ENCODE results near the gene BUD23. TPM values are rescaled to one million over a fixed set of nuclear protein-coding genes. Genes with fewer than 3 reads are reported as not detected.

BUD23 gene
- total RNA-seq, 1 donor from 2014 or later, result 42.6 TPM

GRCh38 chr7:73701357-73701995, 18.1 kb downstream of the BUD23 start:
- peak; percentile 77 for TF ChIP-seq CTCF (IDR thresholded peaks at IDR 0.05)
- Mint-ChIP-seq H3K9me3 (ENCODE audit: low read depth) (no peaks in the 10 kb centered on the region), H3K4me3 (ENCODE audit: unreplicated experiment) (no peak overlapping the region), H3K27ac (ENCODE audit: unreplicated experiment) (no peak overlapping the region), H3K4me1 (ENCODE audit: low read depth) (peaks cover 26% of the 10 kb centered on the region), H3K36me3 (ENCODE audit: low read depth) (peaks cover 19% of the 10 kb centered on the region), H3K27me3 (ENCODE audit: low read depth) (no peaks in the 10 kb centered on the region)
- DNase-seq (ENCODE audit: low spot score), result no peak

- peaks cover 16% of the 10 kb centered on the region for H3K36me3 Mint-ChIP-seq (ENCODE audit: low read depth)
- TF ChIP-seq CTCF (IDR thresholded peaks at IDR 0.05), result no peak
- H3K27ac Mint-ChIP-seq (ENCODE audit: unreplicated experiment), result no peak overlapping the region
- H3K27me3 Mint-ChIP-seq (ENCODE audit: low read depth), result no peaks in the 10 kb centered on the region
- no peak overlapping the region for H3K4me3 Mint-ChIP-seq (ENCODE audit: unreplicated experiment)
- DNase-seq (ENCODE audit: low spot score), result no peak
- H3K4me1 Mint-ChIP-seq (ENCODE audit: low read depth), result peaks cover 34% of the 10 kb centered on the region
- H3K9me3 Mint-ChIP-seq (ENCODE audit: low read depth), result no peaks in the 10 kb centered on the region
These were observed 18.8 kb downstream of the BUD23 start for GRCh38 chr7:73702226-73702625.

GRCh38 chr7:73702665-73703064, 19.3 kb downstream of the BUD23 start:
- H3K27ac Mint-ChIP-seq (ENCODE audit: unreplicated experiment), result no peak overlapping the region
- no peaks in the 10 kb centered on the region for H3K9me3 Mint-ChIP-seq (ENCODE audit: low read depth)
- peaks cover 14% of the 10 kb centered on the region for H3K36me3 Mint-ChIP-seq (ENCODE audit: low read depth)
- no peak for TF ChIP-seq CTCF (IDR thresholded peaks at IDR 0.05)
- no peak overlapping the region for H3K4me3 Mint-ChIP-seq (ENCODE audit: unreplicated experiment)
- peaks cover 38% of the 10 kb centered on the region for H3K4me1 Mint-ChIP-seq (ENCODE audit: low read depth)
- no peak for DNase-seq (ENCODE audit: low spot score)
- no peaks in the 10 kb centered on the region for H3K27me3 Mint-ChIP-seq (ENCODE audit: low read depth)

- Mint-ChIP-seq H3K9me3 (ENCODE audit: low read depth) (no peaks in the 10 kb centered on the region), H3K27ac (ENCODE audit: unreplicated experiment) (peak overlapping the region; percentile 27), H3K4me3 (ENCODE audit: unreplicated experiment) (no peak overlapping the region), H3K4me1 (ENCODE audit: low read depth) (peaks cover 40% of the 10 kb centered on the region), H3K27me3 (ENCODE audit: low read depth) (no peaks in the 10 kb centered on the region), H3K36me3 (ENCODE audit: low read depth) (peaks cover 14% of the 10 kb centered on the region)
- no peak for DNase-seq (ENCODE audit: low spot score)
- TF ChIP-seq CTCF (IDR thresholded peaks at IDR 0.05), result no peak
These were observed 19.8 kb downstream of the BUD23 start for GRCh38 chr7:73703225-73703624.

GRCh38 chr7:73703757-73704639, 20.6 kb downstream of the BUD23 start:
- no peak for TF ChIP-seq CTCF (IDR thresholded peaks at IDR 0.05)
- H3K4me3 Mint-ChIP-seq (ENCODE audit: unreplicated experiment), result no peak overlapping the region
- no peak for DNase-seq (ENCODE audit: low spot score)
- no peaks in the 10 kb centered on the region for H3K9me3 Mint-ChIP-seq (ENCODE audit: low read depth)
- no peaks in the 10 kb centered on the region for H3K27me3 Mint-ChIP-seq (ENCODE audit: low read depth)
- peaks cover 16% of the 10 kb centered on the region for H3K36me3 Mint-ChIP-seq (ENCODE audit: low read depth)
- H3K27ac Mint-ChIP-seq (ENCODE audit: unreplicated experiment), result peak overlapping the region; percentile 89
- H3K4me1 Mint-ChIP-seq (ENCODE audit: low read depth), result peaks cover 43% of the 10 kb centered on the region
